Colonic mucosa (tissue), 4 donors: ENCODE data around the gene U2AF2. TPM values are rescaled to one million over a fixed set of nuclear protein-coding genes. Genes with fewer than 3 reads are reported as not detected.

Experiments used
- DNase-seq: peaks from one replicate; pipeline ENCODE4 v3.0.0-alpha.2; 2020
- H3K27ac ChIP-seq: fragments of 200-600 bp; one replicate; pipeline ENCODE4 v1.8.0; 2021
- H3K27me3 ChIP-seq: fragments of 200-600 bp; one replicate; pipeline ENCODE4 v1.8.0; 2021
- H3K36me3 ChIP-seq: fragments of 200-600 bp; one replicate; pipeline ENCODE4 v1.8.0; 2021
- H3K4me1 ChIP-seq: fragments of 200-600 bp; one replicate; pipeline ENCODE4 v1.8.0; 2021; ENCODE audit warnings: mild to moderate bottlenecking
- H3K4me3 ChIP-seq: fragments of 200-600 bp; one replicate; pipeline ENCODE4 v1.8.0; 2021
- H3K9ac ChIP-seq, 2 donors: one replicate each; pipeline ENCODE4 v1.7.0; 2013; ENCODE audit warnings: control low read depth in 2 of 2, low read depth in 2 of 2, low read length in 2 of 2
- H3K9me3 ChIP-seq: fragments of 200-600 bp; one replicate; pipeline ENCODE4 v1.8.0; 2021
- CTCF ChIP-seq: fragments of 200-600 bp; IDR thresholded peaks from one replicate; pipeline ENCODE4 v1.8.0; 2022; ENCODE audit warnings: antibody characterized with exemption, mild to moderate bottlenecking
- intact Hi-C: fragments of 100-400 bp; cut with DNase I; formaldehyde crosslinking; loops from one replicate; pipeline ENCODE4 v1.14.1; 2022
- total RNA-seq, 2 donors: library from RNA; stranded (reverse); fragmentation: NEBNext Ultra II Directional in 1 of 2; extraction: Animal tissue kit (Norgen Biotek cat#: 25700) in 1 of 2; gene quantifications; one replicate each; pipeline ENCODE4 v1.2.1, GENCODE V29; 2021
- donor health status: healthy.
- donor health status: DM: no; HTN: no; CAD: no.
- donor health status: DM: no; HTN: no; CAD: no.

Gene U2AF2
- total RNA-seq, 2 donors from 2014 or later: 146 to 289 TPM

DNA sequence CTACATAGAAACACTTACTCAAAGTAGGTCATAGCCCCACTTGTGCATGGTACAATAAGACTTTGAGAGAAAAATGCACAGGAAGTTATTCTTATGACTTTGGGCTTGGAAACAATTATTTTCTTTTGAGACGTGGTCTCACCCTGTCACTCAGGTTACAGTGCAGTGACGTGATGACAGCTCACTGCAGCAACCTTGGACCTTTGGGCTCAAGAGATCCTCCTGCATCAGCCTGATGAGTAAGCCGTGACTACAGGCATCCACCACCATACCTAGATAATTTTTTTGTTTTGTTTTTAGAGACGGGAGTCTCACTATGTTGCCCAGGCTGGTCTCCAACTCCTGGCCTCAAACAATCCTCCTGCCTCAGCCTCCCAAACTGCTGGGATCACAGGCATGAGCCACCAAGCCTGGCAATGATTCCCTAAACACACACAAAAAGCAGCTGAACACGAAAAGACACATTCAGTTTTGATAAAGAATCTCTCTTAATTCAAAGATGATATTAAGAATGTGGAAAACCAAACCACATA is 65.4 kb downstream of the U2AF2 start:
- H3K27ac ChIP-seq: no peak overlapping the region
- no peak for TF ChIP-seq CTCF
- intact Hi-C loops: no loop called here
- H3K4me3 ChIP-seq: no peak overlapping the region
- no peak for DNase-seq
- H3K27me3 ChIP-seq: no peaks in the 10 kb centered on the region
- H3K4me1 ChIP-seq: no peaks in the 10 kb centered on the region
- H3K9ac ChIP-seq: no peak overlapping the region
- H3K36me3 ChIP-seq: no peaks in the 10 kb centered on the region
- H3K9me3 ChIP-seq: no peaks in the 10 kb centered on the region

GRCh38 chr19:55720801-55721200 is 66.0 kb downstream of the U2AF2 start:
- H3K9me3 ChIP-seq: no peaks in the 10 kb centered on the region
- H3K36me3 ChIP-seq: no peaks in the 10 kb centered on the region
- H3K9ac ChIP-seq: no peak overlapping the region
- H3K27ac ChIP-seq: no peak overlapping the region
- no peaks in the 10 kb centered on the region for H3K27me3 ChIP-seq
- DNase-seq: no peak
- intact Hi-C loops: no loop called here
- H3K4me3 ChIP-seq: no peak overlapping the region
- TF ChIP-seq CTCF: no peak
- H3K4me1 ChIP-seq: no peaks in the 10 kb centered on the region

- Histone ChIP-seq H3K36me3 (no peaks in the 10 kb centered on the region), H3K27me3 (no peaks in the 10 kb centered on the region), H3K9ac (no peak overlapping the region), H3K9me3 (no peaks in the 10 kb centered on the region), H3K4me3 (no peak overlapping the region), H3K4me1 (no peaks in the 10 kb centered on the region), H3K27ac (no peak overlapping the region)
- intact Hi-C loops: no loop called here
- no peak for DNase-seq
- TF ChIP-seq CTCF: no peak
These were observed 68.7 kb downstream of the U2AF2 start for GRCh38 chr19:55723491-55723890.

Other genes starting within 250 kb of the U2AF2 start
- gene UBE2S, start 247.2 kb upstream of the U2AF2 start, total RNA-seq: 100 to 1,000 TPM in 1 of 2 donors, 10 to 100 TPM in 1; 43.8 to 147 TPM
- not detected for gene SHISA7, start 211.7 kb upstream of the U2AF2 start, total RNA-seq
- gene ISOC2, start 193.4 kb upstream of the U2AF2 start, total RNA-seq: 100 to 1,000 TPM in 1 of 2 donors, 10 to 100 TPM in 1; 89.8 to 132 TPM
- gene C19orf85, start 190.3 kb upstream of the U2AF2 start, total RNA-seq: not detected
- gene ZNF628, start 178.4 kb upstream of the U2AF2 start, total RNA-seq: 1 to 10 TPM; 8.6 to 8.9 TPM
- gene NAT14, start 169.8 kb upstream of the U2AF2 start, total RNA-seq: 1 to 10 TPM; 4.9 to 7.7 TPM
- 1 to 10 TPM; 2.2 to 7.4 TPM for gene SSC5D, start 166.6 kb upstream of the U2AF2 start, total RNA-seq
- gene SBK2, start 117.9 kb upstream of the U2AF2 start, total RNA-seq: not detected
- not detected for gene SBK3, start 109.5 kb upstream of the U2AF2 start, total RNA-seq
- 1 to 10 TPM; 8.0 to 8.7 TPM for gene ZNF579, start 74.2 kb upstream of the U2AF2 start, total RNA-seq
- 10 to 100 TPM; 12.2 to 14.5 TPM for gene FIZ1, start 55.5 kb upstream of the U2AF2 start, total RNA-seq
- gene ZNF524, start 54.7 kb upstream of the U2AF2 start, total RNA-seq: 10 to 100 TPM; 30.4 to 33.9 TPM
- gene ZNF865, start 49.4 kb upstream of the U2AF2 start, total RNA-seq: 10 to 100 TPM; 12.9 to 13.1 TPM
- gene ZNF784, start 30.5 kb upstream of the U2AF2 start, total RNA-seq: 10 to 100 TPM in 1 of 2 donors, 1 to 10 TPM in 1; 9.9 to 10.2 TPM
- gene ZNF580, start 14.0 kb upstream of the U2AF2 start, total RNA-seq: 10 to 100 TPM; 18.0 to 28.6 TPM
- gene ZNF581, start 11.4 kb upstream of the U2AF2 start, total RNA-seq: 10 to 100 TPM; 16.0 to 20.3 TPM
- 1 to 10 TPM; 2.6 to 4.8 TPM for gene CCDC106, start 6.8 kb upstream of the U2AF2 start, total RNA-seq
- gene EPN1, start 20.2 kb downstream of the U2AF2 start, total RNA-seq: 100 to 1,000 TPM; 257 to 259 TPM
- gene NLRP9, start 83.4 kb downstream of the U2AF2 start, total RNA-seq: not detected
- gene RFPL4A, start 104.1 kb downstream of the U2AF2 start, total RNA-seq: not detected
- not detected for gene RFPL4AL1, start 114.1 kb downstream of the U2AF2 start, total RNA-seq
- under 1 TPM in 1 of 2 donors, not detected in 1; 0.07 TPM for gene NLRP11, start 177.0 kb downstream of the U2AF2 start, total RNA-seq
- gene NLRP4, start 181.5 kb downstream of the U2AF2 start, total RNA-seq: not detected